HCT116 (cell line): ENCODE results near the gene ZER1.

Experiments
- CEBPB ChIP-seq: IDR thresholded peaks from 2 replicates; pipeline ENCODE4 v1.6.1; 2012; ENCODE audit warnings: low read depth
- EGR1 ChIP-seq: IDR thresholded peaks from 2 replicates; pipeline ENCODE4 v1.6.1; 2012; ENCODE audit warnings: low read depth
- ELF1 ChIP-seq: IDR thresholded peaks from 2 replicates; pipeline ENCODE4 v1.6.1; 2012; ENCODE audit warnings: low read depth, borderline replicate concordance
- EZH2phosphoT487 ChIP-seq: fragments of 200-600 bp; IDR thresholded peaks from 2 replicates; pipeline ENCODE4 v1.6.1; 2018; ENCODE audit warnings: antibody characterized with exemption, borderline replicate concordance
- JUND ChIP-seq: IDR thresholded peaks from 2 replicates; pipeline ENCODE4 v1.6.1; 2012
- POLR2A ChIP-seq: IDR thresholded peaks from 2 replicates; pipeline ENCODE4 v1.7.0; 2011; ENCODE audit warnings: borderline replicate concordance; ENCODE audit not compliant: insufficient read depth, insufficient read length; ENCODE audit errors: extremely low read depth
- POLR2AphosphoS5 ChIP-seq: IDR thresholded peaks from 2 replicates; pipeline ENCODE4 v1.6.1; 2011; ENCODE audit warnings: mild to moderate bottlenecking, low read depth, low read length, moderate library complexity
- SIN3A ChIP-seq: IDR thresholded peaks from 2 replicates; pipeline ENCODE4 v1.6.1; 2012; ENCODE audit warnings: low read depth
- SP1 ChIP-seq: IDR thresholded peaks from 2 replicates; pipeline ENCODE4 v1.6.1; 2012; ENCODE audit warnings: low read depth
- TCF7L2 ChIP-seq: IDR thresholded peaks from 2 replicates; pipeline ENCODE4 v1.7.0; 2011; ENCODE audit warnings: borderline replicate concordance, inconsistent platforms; ENCODE audit not compliant: insufficient read depth, insufficient read length; ENCODE audit errors: extremely low read depth
- ZNF274 ChIP-seq: fragments of 200-500 bp; sonication (Bioruptor generic); IDR thresholded peaks from 2 replicates; pipeline ENCODE4 v1.6.1; 2014; ENCODE audit warnings: mild to moderate bottlenecking, low read depth, low read length, inconsistent platforms
- TF ChIP-seq, protein P1 (sequence below): IDR thresholded peaks from 2 replicates; pipeline ENCODE4 v1.6.1; 2012; ENCODE audit warnings: low read depth
- TF ChIP-seq, protein P2 (sequence below), 3 experiments: fragments of 200-600 bp in 1 of 3; sonication (generic) in 1 of 3; IDR thresholded peaks in 2 of 3; conservative IDR thresholded peaks in 1 of 3; 2 replicates each; pipeline ENCODE4 v1.5.1; 2012 to 2017; ENCODE audit warnings: low read depth in 2 of 3, low read length in 2 of 3, antibody characterized with exemption in 1 of 3, borderline replicate concordance in 1 of 3, control low read depth in 1 of 3, mild to moderate bottlenecking in 1 of 3, mixed read lengths in 1 of 3, mixed run types in 1 of 3, moderate library complexity in 1 of 3; ENCODE audit not compliant: insufficient read depth in 1 of 3
- TF ChIP-seq, protein P3 (sequence below): IDR thresholded peaks from 2 replicates; pipeline ENCODE4 v1.6.1; 2012

DNA sequence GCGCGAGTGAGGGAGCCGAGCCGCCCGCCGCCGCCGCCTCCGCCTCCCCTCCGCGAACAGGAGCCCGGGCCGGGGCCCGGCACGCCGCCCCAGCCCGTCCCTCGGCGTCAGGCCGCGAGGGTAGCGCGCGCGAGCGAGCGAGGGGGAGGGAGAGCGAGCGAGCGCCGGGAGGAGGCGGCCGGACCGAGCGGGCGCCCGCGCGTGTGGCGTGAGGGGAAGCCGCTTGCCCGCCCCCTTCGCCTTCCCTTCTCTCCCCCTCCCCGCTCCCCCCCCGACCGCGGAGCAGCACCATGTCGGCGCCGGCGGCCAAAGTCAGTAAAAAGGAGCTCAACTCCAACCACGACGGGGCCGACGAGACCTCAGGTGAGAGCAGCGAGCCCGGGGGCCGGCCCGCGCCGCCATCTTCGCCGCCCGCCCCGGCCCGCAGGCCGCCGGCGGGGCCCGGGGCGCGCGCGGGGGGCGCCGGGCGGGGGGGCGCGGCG, 82.4 kb downstream of the ZER1 start:
- TF ChIP-seq, protein P1, sequence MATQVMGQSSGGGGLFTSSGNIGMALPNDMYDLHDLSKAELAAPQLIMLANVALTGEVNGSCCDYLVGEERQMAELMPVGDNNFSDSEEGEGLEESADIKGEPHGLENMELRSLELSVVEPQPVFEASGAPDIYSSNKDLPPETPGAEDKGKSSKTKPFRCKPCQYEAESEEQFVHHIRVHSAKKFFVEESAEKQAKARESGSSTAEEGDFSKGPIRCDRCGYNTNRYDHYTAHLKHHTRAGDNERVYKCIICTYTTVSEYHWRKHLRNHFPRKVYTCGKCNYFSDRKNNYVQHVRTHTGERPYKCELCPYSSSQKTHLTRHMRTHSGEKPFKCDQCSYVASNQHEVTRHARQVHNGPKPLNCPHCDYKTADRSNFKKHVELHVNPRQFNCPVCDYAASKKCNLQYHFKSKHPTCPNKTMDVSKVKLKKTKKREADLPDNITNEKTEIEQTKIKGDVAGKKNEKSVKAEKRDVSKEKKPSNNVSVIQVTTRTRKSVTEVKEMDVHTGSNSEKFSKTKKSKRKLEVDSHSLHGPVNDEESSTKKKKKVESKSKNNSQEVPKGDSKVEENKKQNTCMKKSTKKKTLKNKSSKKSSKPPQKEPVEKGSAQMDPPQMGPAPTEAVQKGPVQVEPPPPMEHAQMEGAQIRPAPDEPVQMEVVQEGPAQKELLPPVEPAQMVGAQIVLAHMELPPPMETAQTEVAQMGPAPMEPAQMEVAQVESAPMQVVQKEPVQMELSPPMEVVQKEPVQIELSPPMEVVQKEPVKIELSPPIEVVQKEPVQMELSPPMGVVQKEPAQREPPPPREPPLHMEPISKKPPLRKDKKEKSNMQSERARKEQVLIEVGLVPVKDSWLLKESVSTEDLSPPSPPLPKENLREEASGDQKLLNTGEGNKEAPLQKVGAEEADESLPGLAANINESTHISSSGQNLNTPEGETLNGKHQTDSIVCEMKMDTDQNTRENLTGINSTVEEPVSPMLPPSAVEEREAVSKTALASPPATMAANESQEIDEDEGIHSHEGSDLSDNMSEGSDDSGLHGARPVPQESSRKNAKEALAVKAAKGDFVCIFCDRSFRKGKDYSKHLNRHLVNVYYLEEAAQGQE = no peak
- TF ChIP-seq, protein P2, sequence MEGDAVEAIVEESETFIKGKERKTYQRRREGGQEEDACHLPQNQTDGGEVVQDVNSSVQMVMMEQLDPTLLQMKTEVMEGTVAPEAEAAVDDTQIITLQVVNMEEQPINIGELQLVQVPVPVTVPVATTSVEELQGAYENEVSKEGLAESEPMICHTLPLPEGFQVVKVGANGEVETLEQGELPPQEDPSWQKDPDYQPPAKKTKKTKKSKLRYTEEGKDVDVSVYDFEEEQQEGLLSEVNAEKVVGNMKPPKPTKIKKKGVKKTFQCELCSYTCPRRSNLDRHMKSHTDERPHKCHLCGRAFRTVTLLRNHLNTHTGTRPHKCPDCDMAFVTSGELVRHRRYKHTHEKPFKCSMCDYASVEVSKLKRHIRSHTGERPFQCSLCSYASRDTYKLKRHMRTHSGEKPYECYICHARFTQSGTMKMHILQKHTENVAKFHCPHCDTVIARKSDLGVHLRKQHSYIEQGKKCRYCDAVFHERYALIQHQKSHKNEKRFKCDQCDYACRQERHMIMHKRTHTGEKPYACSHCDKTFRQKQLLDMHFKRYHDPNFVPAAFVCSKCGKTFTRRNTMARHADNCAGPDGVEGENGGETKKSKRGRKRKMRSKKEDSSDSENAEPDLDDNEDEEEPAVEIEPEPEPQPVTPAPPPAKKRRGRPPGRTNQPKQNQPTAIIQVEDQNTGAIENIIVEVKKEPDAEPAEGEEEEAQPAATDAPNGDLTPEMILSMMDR (IDR thresholded peaks at IDR 0.05 in 2 of 3, conservative IDR thresholded peaks at IDR 0.05 in 1 of 3; ENCODE audit: borderline replicate concordance in 1 of 3, insufficient read depth in 1 of 3, low read depth in 2 of 3, low read length in 2 of 3) = no peak
- TF ChIP-seq TCF7L2 (no peak), EZH2phosphoT487 (no peak), POLR2A (no peak), SP1 (no peak), ELF1 (no peak), CEBPB (no peak), POLR2AphosphoS5 (no peak), ZNF274 (no peak), SIN3A (no peak), JUND (no peak), EGR1 (no peak)
- TF ChIP-seq, protein P3, sequence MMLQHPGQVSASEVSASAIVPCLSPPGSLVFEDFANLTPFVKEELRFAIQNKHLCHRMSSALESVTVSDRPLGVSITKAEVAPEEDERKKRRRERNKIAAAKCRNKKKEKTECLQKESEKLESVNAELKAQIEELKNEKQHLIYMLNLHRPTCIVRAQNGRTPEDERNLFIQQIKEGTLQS = no peak
